K562 (cell line): ENCODE data around the gene PCSK1. TPM values are rescaled to one million over a fixed set of nuclear protein-coding genes. Genes with fewer than 3 reads are reported as not detected.

Experiments used
- ATAC-seq: fragments of 200-7000 bp; cut with Tn5 transposase; 3 replicates; pipeline ENCODE4 v1.9.1; 2020; ENCODE audit warnings: moderate library complexity
- BruUV-seq: library from RNA; stranded (reverse); fragments of 400-500 nt; replicated peaks from 2 replicates; lab custom pipeline; 2021; lab: Mats Ljungman, UMichigan
- CTCF ChIA-PET: fragments of 300-600 bp; formaldehyde crosslinking; extraction: SDS; loops from one replicate; lab custom pipeline; 2021; ENCODE audit warnings: low intra/inter-chr PET ratio; lab: Yijun Ruan, JAX
- POLR2A ChIA-PET: fragments of 300-600, 350-650 bp; sonication (Branson Sonifier 250); formaldehyde crosslinking; extraction: SDS; loops from one replicate; lab custom pipeline; 2021; ENCODE audit warnings: antibody characterized with exemption, inconsistent platforms; lab: Yijun Ruan, JAX
- DNase-seq, 4 experiments: peaks; one replicate each; pipeline versions ENCODE4 v3.0.0 to v3.0.0-alpha.2; 2011 to 2018; ENCODE audit warnings: low spot score in 3 of 4, mixed read lengths in 3 of 4; ENCODE audit errors: extremely low read depth in 1 of 4
- FAIRE-seq: peaks from 2 replicates; lab custom pipeline; 2011; peaks lifted over from hg19 to GRCh38; lab: Jason Lieb, UNC
- H2AFZ ChIP-seq: 2 replicates; pipeline ENCODE4 v1.6.0; 2011; ENCODE audit warnings: low read depth, low read length, control low read depth, inconsistent platforms
- H3K27ac ChIP-seq: fragments of 200-600 bp; 3 replicates; pipeline ENCODE4 v1.8.0; 2011; ENCODE audit warnings: low read depth, mild to moderate bottlenecking, control low read depth, inconsistent platforms, low read length, moderate library complexity, mixed read lengths; ENCODE audit errors: extremely low read depth
- H3K27me3 ChIP-seq, 2 experiments: fragments of 300-600 bp in 1 of 2; 2 replicates in 1 of 2; 3 replicates in 1 of 2; pipeline versions ENCODE4 v1.6.0 to v1.8.0; 2011; ENCODE audit warnings: inconsistent platforms in 2 of 2, low read length in 2 of 2, mild to moderate bottlenecking in 1 of 2, mixed read lengths in 1 of 2, moderate library complexity in 1 of 2; ENCODE audit not compliant: control insufficient read depth in 2 of 2, insufficient read depth in 2 of 2
- H3K36me3 ChIP-seq: fragments of 300-600 bp; 3 replicates; pipeline ENCODE4 v1.8.0; 2011; ENCODE audit warnings: mild to moderate bottlenecking, low read length, inconsistent platforms; ENCODE audit not compliant: control insufficient read depth, insufficient read depth
- H3K4me1 ChIP-seq, 2 experiments: fragments of 200-600 bp in 1 of 2; replicated peaks in 1 of 2; 2 replicates in 1 of 2; 3 replicates in 1 of 2; pipeline versions ENCODE4 v1.5.1 to v1.8.0; 2011; ENCODE audit warnings: inconsistent platforms in 2 of 2, low read length in 2 of 2, mild to moderate bottlenecking in 1 of 2, mixed read lengths in 1 of 2, moderate library complexity in 1 of 2; ENCODE audit not compliant: control insufficient read depth in 2 of 2, insufficient read depth in 2 of 2
- H3K4me2 ChIP-seq: 2 replicates; pipeline ENCODE4 v1.6.1; 2011; ENCODE audit warnings: low read length, control low read depth, inconsistent platforms, mixed read lengths; ENCODE audit not compliant: insufficient read depth
- H3K4me3 ChIP-seq: fragments of 200-600 bp; sonication (generic), shearing (Covaris generic); 2 replicates; pipeline ENCODE4 v1.5.1; 2016; ENCODE audit warnings: control low read depth, inconsistent platforms
- H3K79me2 ChIP-seq: fragments of 200-600 bp; 3 replicates; pipeline ENCODE4 v1.8.0; 2011; ENCODE audit warnings: low read length, inconsistent platforms; ENCODE audit not compliant: control insufficient read depth, insufficient read depth
- H3K9ac ChIP-seq, 2 experiments: 2 replicates each; pipeline versions ENCODE4 v1.6.0 to v1.6.1; 2011; ENCODE audit warnings: low read depth in 2 of 2, low read length in 2 of 2, control low read depth in 1 of 2, inconsistent platforms in 1 of 2, mild to moderate bottlenecking in 1 of 2, mixed read lengths in 1 of 2; ENCODE audit not compliant: insufficient read depth in 1 of 2
- H3K9me1 ChIP-seq: one replicate; pipeline ENCODE4 v1.6.0; 2011; ENCODE audit warnings: inconsistent platforms, mild to moderate bottlenecking, low read length, moderate library complexity; ENCODE audit not compliant: control insufficient read depth, insufficient read depth
- H3K9me3 ChIP-seq: replicated peaks from 2 replicates; pipeline ENCODE4 v1.5.1; 2011; ENCODE audit warnings: low read depth, low read length, inconsistent platforms; ENCODE audit not compliant: control insufficient read depth, insufficient read depth
- H4K20me1 ChIP-seq: replicated peaks from 2 replicates; pipeline ENCODE4 v1.6.1; 2011; ENCODE audit warnings: low read length, inconsistent platforms, mixed read lengths; ENCODE audit not compliant: control insufficient read depth, insufficient read depth
- BMI1 ChIP-seq: fragments of 150-350 bp; IDR thresholded peaks from 2 replicates; pipeline ENCODE4 v1.6.1; 2014; ENCODE audit warnings: low read length
- C11orf30 ChIP-seq: fragments of 450-650 bp; IDR thresholded peaks from 2 replicates; pipeline ENCODE4 v1.6.1; 2016; ENCODE audit warnings: low read depth, mild to moderate bottlenecking
- MAFG ChIP-seq: fragments of 450-650 bp; conservative IDR thresholded peaks from 2 replicates; pipeline ENCODE4 v1.6.1; 2016; ENCODE audit warnings: missing genetic modification characterization, missing compliant biosample characterization
- MBD2 ChIP-seq: sonication (generic); IDR thresholded peaks from 2 replicates; pipeline ENCODE4 v1.6.1; 2016; ENCODE audit warnings: low read depth, borderline replicate concordance
- RBM14 ChIP-seq: fragments of 200-400 bp; formaldehyde crosslinking; IDR thresholded peaks from 2 replicates; pipeline ENCODE4 v1.6.1; 2018; ENCODE audit warnings: low read depth, mild to moderate bottlenecking, low read length, moderate library complexity, borderline replicate concordance; ENCODE audit not compliant: insufficient read depth
- ZBTB1 ChIP-seq: sonication (generic); formaldehyde crosslinking; IDR thresholded peaks from 2 replicates; pipeline ENCODE4 v1.8.1; 2023; ENCODE audit warnings: missing genetic modification reagents, low read depth, mild to moderate bottlenecking, borderline replicate concordance
- ZC3H11A ChIP-seq: IDR thresholded peaks from 2 replicates; pipeline ENCODE4 v1.6.1; 2012; ENCODE audit warnings: low read depth, low read length, improper control_type of control experiment
- ZNF316 ChIP-seq: fragments of 450-650 bp; IDR thresholded peaks from 2 replicates; pipeline ENCODE4 v1.6.1; 2016
- in situ Hi-C: fragments of 300-500 bp; cut with MboI; formaldehyde crosslinking; loops from 4 replicates; pipeline ENCODE4 v1.15.0; 2018; ENCODE audit warnings: inconsistent platforms, mixed read lengths
- intact Hi-C: fragments of 100-400 bp; cut with micrococcal nuclease; formaldehyde crosslinking; loops from 2 replicates; pipeline ENCODE4 v1.14.2; 2022
- polyA plus RNA-seq, 8 experiments: library from polyadenylated mRNA; depleted of rRNA in 4 of 8; stranded (reverse) in 5 of 8; unstranded in 3 of 8; fragments of >200 nt; fragmentation: Nextera tagmentation in 2 of 8; fragmentation: Illumina TruSeq in 1 of 8; extraction: Ambion mirVana in 2 of 8; extraction: Trizol in 1 of 8; gene quantifications; 2 replicates each; pipeline versions ENCODE4 v1.2.1 to v1.2.3, GENCODE V29; 2011 to 2014; ENCODE audit warnings: inconsistent platforms in 1 of 8, missing spikeins in 1 of 8
- total RNA-seq, 7 experiments: library from RNA; depleted of rRNA in 6 of 7; stranded (reverse); fragments of >200 nt in 6 of 7; fragmentation: Illumina TruSeq in 2 of 7; extraction: Trizol in 2 of 7; gene quantifications; 2 replicates each; pipeline versions ENCODE4 v1.2.1 to v1.2.3, GENCODE V29; 2011 to 2021; ENCODE audit warnings: low replicate concordance in 1 of 7
- TF ChIP-seq, protein P1 (sequence below): IDR thresholded peaks from 2 replicates; pipeline ENCODE4 v1.6.1; 2014; ENCODE audit warnings: antibody characterized with exemption
- TF ChIP-seq, protein P2 (sequence below): fragments of 250-450 bp; sonication (Bioruptor Pico); IDR thresholded peaks from 2 replicates; pipeline ENCODE4 v1.4.0; 2020; ENCODE audit warnings: borderline replicate concordance

Gene PCSK1
- total and polyA plus RNA-seq, 9 of the 15 experiments (the other 6 are each of a cell fraction or from before 2014, with no cell fraction given) = not detected

DNA sequence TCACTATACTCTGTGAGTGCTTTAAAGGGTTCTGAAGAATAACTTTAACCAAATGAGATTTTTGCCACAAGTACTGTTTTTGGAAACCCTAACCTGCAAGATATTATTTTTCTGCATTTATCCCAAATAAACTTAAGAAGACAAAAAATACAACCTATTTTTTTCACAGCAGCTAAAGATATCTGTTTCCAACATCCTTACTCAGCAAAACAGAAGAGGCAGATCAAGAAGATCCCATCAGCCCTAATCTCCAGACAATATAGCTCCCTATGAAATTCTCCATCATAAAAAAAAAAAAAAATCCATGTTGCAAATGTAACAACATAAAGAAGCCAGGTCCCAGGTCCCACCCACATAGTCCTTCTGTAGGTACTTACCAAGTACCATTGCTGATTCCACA is 7.6 kb downstream of the PCSK1 start:
- ChIA-PET POLR2A (no interaction called here), CTCF (no interaction called here)
- no peaks in the 10 kb centered on the region for H3K27me3 ChIP-seq
- DNase-seq (no peak), FAIRE-seq (no peak), ATAC-seq (no peak)
- no peak overlapping the region for H3K4me3 ChIP-seq
- no peaks in the 10 kb centered on the region for H3K36me3 ChIP-seq
- H3K79me2 ChIP-seq = no peaks in the 10 kb centered on the region
- no TSS peak for BruUV-seq
- no peaks in the 10 kb centered on the region for H4K20me1 ChIP-seq
- in situ Hi-C loops = no loop called here
- intact Hi-C loops = no loop called here
- no peak overlapping the region for H3K27ac ChIP-seq
- H2AFZ ChIP-seq = no peak overlapping the region
- no peaks in the 10 kb centered on the region for H3K4me1 ChIP-seq
- TF ChIP-seq C11orf30 (peak; percentile 25; the same call in 1 of the 2 replicates), ZBTB1 (CRISPR knock-in tag) (no peak), ZC3H11A (no peak), RBM14 (no peak), MBD2 (no peak), ZNF316 (peak; percentile 37; the same call in 1 of the 2 replicates), BMI1 (no peak), MAFG (tag) (0 out of 2 replicates have a peak, but pooled peaks have one; percentile 26)
- TF ChIP-seq, protein P1, sequence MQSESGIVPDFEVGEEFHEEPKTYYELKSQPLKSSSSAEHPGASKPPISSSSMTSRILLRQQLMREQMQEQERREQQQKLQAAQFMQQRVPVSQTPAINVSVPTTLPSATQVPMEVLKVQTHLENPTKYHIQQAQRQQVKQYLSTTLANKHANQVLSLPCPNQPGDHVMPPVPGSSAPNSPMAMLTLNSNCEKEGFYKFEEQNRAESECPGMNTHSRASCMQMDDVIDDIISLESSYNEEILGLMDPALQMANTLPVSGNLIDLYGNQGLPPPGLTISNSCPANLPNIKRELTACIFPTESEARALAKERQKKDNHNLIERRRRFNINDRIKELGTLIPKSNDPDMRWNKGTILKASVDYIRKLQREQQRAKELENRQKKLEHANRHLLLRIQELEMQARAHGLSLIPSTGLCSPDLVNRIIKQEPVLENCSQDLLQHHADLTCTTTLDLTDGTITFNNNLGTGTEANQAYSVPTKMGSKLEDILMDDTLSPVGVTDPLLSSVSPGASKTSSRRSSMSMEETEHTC = no peak
- TF ChIP-seq, protein P2, sequence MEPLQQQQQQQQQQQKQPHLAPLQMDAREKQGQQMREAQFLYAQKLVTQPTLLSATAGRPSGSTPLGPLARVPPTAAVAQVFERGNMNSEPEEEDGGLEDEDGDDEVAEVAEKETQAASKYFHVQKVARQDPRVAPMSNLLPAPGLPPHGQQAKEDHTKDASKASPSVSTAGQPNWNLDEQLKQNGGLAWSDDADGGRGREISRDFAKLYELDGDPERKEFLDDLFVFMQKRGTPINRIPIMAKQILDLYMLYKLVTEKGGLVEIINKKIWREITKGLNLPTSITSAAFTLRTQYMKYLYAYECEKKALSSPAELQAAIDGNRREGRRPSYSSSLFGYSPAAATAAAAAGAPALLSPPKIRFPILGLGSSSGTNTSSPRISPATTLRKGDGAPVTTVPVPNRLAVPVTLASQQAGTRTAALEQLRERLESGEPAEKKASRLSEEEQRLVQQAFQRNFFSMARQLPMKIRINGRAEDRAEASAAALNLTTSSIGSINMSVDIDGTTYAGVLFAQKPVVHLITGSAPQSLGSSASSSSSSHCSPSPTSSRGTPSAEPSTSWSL (CRISPR knock-in tag) = no peak
- H3K9me3 ChIP-seq = no peaks in the 10 kb centered on the region
- H3K4me2 ChIP-seq = no peak overlapping the region
- H3K9me1 ChIP-seq = no peaks in the 10 kb centered on the region
- no peak overlapping the region for H3K9ac ChIP-seq
